ENCODE results near the gene AUTS2.

AUTS2 gene

GRCh38 chr7:70352906-70353305, 754.6 kb downstream of the AUTS2 start:
- no peak overlapping the region for H3K4me3 ChIP-seq (ENCODE audit: insufficient read length, low read depth)
- H3K36me3 ChIP-seq (ENCODE audit: insufficient read depth, insufficient read length, low read length), result no peaks in the 10 kb centered on the region
- TF ChIP-seq ZNF274 (IDR thresholded peaks at IDR 0.05; ENCODE audit: low read depth, low read length) (no peak), YY1 (IDR thresholded peaks at IDR 0.05; ENCODE audit: insufficient read depth, insufficient read length) (no peak), SUZ12 (IDR thresholded peaks at IDR 0.05; ENCODE audit: extremely low read depth, insufficient read depth, insufficient read length) (no peak)
- no peak overlapping the region for H3K9ac ChIP-seq (ENCODE audit: insufficient read length, low read depth)
- H3K4me1 ChIP-seq (ENCODE audit: insufficient read depth, insufficient read length), result no peaks in the 10 kb centered on the region
- H3K9me3 ChIP-seq (ENCODE audit: insufficient read depth, low read length), result no peaks in the 10 kb centered on the region
- no peaks in the 10 kb centered on the region for H3K27me3 ChIP-seq (ENCODE audit: insufficient read depth, insufficient read length)
- no peak for DNase-seq (ENCODE audit: low read depth, low spot score)

DNA sequence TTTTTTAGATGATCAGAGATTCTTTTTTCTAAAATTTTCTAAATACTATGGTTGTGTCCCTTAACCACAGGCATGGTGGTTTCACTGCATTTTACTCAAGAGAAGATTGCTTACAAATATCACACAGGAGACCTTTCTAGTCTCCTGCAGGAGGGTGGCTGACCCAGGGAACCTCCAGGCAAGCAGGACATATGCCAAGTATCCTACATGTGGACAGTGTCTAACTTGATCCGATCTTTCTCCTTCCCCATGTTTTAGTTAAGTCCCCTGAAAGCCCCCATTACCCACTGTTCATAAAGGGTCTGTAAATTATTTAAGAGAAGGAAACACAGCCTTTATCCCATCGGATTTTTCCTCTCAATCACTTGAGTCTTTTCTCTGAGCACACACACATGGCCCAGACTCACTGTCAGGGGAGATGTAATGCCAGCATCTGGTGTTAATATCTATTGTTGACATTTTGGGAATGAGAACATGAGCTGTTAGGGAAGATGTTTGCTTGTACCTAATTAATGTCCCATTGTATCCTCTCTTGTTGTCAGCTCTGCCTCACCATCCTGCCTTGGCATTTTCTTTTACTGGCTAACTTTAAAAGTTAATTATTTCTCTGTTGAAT, 755.2 kb downstream of the AUTS2 start:
- no peaks in the 10 kb centered on the region for H3K27me3 ChIP-seq (ENCODE audit: insufficient read depth, insufficient read length)
- H3K4me3 ChIP-seq (ENCODE audit: insufficient read length, low read depth), result no peak overlapping the region
- H3K4me1 ChIP-seq (ENCODE audit: insufficient read depth, insufficient read length), result no peaks in the 10 kb centered on the region
- no peak for TF ChIP-seq SUZ12 (IDR thresholded peaks at IDR 0.05; ENCODE audit: extremely low read depth, insufficient read depth, insufficient read length)
- no peak for TF ChIP-seq YY1 (IDR thresholded peaks at IDR 0.05; ENCODE audit: insufficient read depth, insufficient read length)
- TF ChIP-seq ZNF274 (IDR thresholded peaks at IDR 0.05; ENCODE audit: low read depth, low read length), result no peak
- no peaks in the 10 kb centered on the region for H3K9me3 ChIP-seq (ENCODE audit: insufficient read depth, low read length)
- no peak overlapping the region for H3K9ac ChIP-seq (ENCODE audit: insufficient read length, low read depth)
- H3K36me3 ChIP-seq (ENCODE audit: insufficient read depth, insufficient read length, low read length), result no peaks in the 10 kb centered on the region
- no peak for DNase-seq (ENCODE audit: low read depth, low spot score)

GRCh38 chr7:70353946-70354335, 755.7 kb downstream of the AUTS2 start:
- Histone ChIP-seq H3K27me3 (ENCODE audit: insufficient read depth, insufficient read length) (no peaks in the 10 kb centered on the region), H3K9ac (ENCODE audit: insufficient read length, low read depth) (no peak overlapping the region), H3K36me3 (ENCODE audit: insufficient read depth, insufficient read length, low read length) (no peaks in the 10 kb centered on the region), H3K9me3 (ENCODE audit: insufficient read depth, low read length) (no peaks in the 10 kb centered on the region), H3K4me3 (ENCODE audit: insufficient read length, low read depth) (no peak overlapping the region), H3K4me1 (ENCODE audit: insufficient read depth, insufficient read length) (no peaks in the 10 kb centered on the region)
- no peak for DNase-seq (ENCODE audit: low read depth, low spot score)
- TF ChIP-seq YY1 (IDR thresholded peaks at IDR 0.05; ENCODE audit: insufficient read depth, insufficient read length), result no peak
- no peak for TF ChIP-seq ZNF274 (IDR thresholded peaks at IDR 0.05; ENCODE audit: low read depth, low read length)
- no peak for TF ChIP-seq SUZ12 (IDR thresholded peaks at IDR 0.05; ENCODE audit: extremely low read depth, insufficient read depth, insufficient read length)

GRCh38 chr7:70354409-70355169, 756.3 kb downstream of the AUTS2 start:
- Histone ChIP-seq H3K9me3 (ENCODE audit: insufficient read depth, low read length) (no peaks in the 10 kb centered on the region), H3K27me3 (ENCODE audit: insufficient read depth, insufficient read length) (no peaks in the 10 kb centered on the region), H3K4me1 (ENCODE audit: insufficient read depth, insufficient read length) (no peaks in the 10 kb centered on the region), H3K9ac (ENCODE audit: insufficient read length, low read depth) (no peak overlapping the region), H3K36me3 (ENCODE audit: insufficient read depth, insufficient read length, low read length) (no peaks in the 10 kb centered on the region), H3K4me3 (ENCODE audit: insufficient read length, low read depth) (no peak overlapping the region)
- no peak for DNase-seq (ENCODE audit: low read depth, low spot score)
- no peak for TF ChIP-seq SUZ12 (IDR thresholded peaks at IDR 0.05; ENCODE audit: extremely low read depth, insufficient read depth, insufficient read length)
- no peak for TF ChIP-seq YY1 (IDR thresholded peaks at IDR 0.05; ENCODE audit: insufficient read depth, insufficient read length)
- TF ChIP-seq ZNF274 (IDR thresholded peaks at IDR 0.05; ENCODE audit: low read depth, low read length), result no peak

DNA sequence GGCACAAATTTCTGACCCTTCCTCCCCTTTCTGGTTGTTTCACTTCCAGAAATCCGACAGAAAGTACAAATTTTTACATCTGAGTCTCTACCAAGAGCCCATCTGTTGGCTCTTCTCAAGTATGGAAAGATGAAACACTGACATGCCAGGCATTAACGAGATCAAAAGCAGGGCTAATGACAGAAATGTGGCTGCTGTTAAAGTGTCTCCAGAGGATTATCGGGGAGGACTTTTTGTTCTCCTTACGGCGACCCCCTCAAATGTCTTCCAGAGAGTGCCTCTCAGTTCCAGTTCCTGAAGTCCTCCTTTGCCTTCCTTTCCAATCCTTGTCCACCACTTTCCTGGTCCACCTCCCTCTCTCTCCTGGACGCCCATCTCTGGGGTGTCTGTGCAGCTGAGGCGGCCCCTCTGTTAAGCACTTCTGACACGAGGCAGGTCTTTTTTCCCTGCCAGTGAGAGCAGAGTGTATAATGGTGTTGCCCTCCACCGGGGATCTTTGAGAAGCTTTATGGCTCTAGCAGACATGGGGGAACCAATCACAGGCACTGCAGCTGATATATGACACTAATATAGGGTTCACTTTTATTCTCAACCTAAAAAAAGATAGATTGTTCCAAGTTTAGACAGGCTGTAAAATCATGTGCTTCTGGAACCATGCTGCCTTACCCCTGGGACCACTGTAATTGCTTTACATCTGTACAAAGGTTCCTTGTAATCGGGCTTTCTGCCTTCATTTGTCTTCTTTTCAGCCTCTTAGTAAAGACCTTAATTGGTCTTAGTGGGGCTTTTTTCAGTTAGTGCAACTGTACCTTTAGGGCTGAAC, 757.1 kb downstream of the AUTS2 start:
- no peaks in the 10 kb centered on the region for H3K4me1 ChIP-seq (ENCODE audit: insufficient read depth, insufficient read length)
- no peak overlapping the region for H3K9ac ChIP-seq (ENCODE audit: insufficient read length, low read depth)
- no peak overlapping the region for H3K4me3 ChIP-seq (ENCODE audit: insufficient read length, low read depth)
- no peaks in the 10 kb centered on the region for H3K9me3 ChIP-seq (ENCODE audit: insufficient read depth, low read length)
- H3K27me3 ChIP-seq (ENCODE audit: insufficient read depth, insufficient read length), result no peaks in the 10 kb centered on the region
- no peak for DNase-seq (ENCODE audit: low read depth, low spot score)
- no peaks in the 10 kb centered on the region for H3K36me3 ChIP-seq (ENCODE audit: insufficient read depth, insufficient read length, low read length)
- no peak for TF ChIP-seq ZNF274 (IDR thresholded peaks at IDR 0.05; ENCODE audit: low read depth, low read length)
- TF ChIP-seq YY1 (IDR thresholded peaks at IDR 0.05; ENCODE audit: insufficient read depth, insufficient read length), result no peak

- H3K9ac ChIP-seq (ENCODE audit: insufficient read length, low read depth), result no peak overlapping the region
- TF ChIP-seq YY1 (IDR thresholded peaks at IDR 0.05; ENCODE audit: insufficient read depth, insufficient read length) (no peak), ZNF274 (IDR thresholded peaks at IDR 0.05; ENCODE audit: low read depth, low read length) (no peak), SUZ12 (IDR thresholded peaks at IDR 0.05; ENCODE audit: extremely low read depth, insufficient read depth, insufficient read length) (no peak)
- H3K36me3 ChIP-seq (ENCODE audit: insufficient read depth, insufficient read length, low read length), result no peaks in the 10 kb centered on the region
- DNase-seq (ENCODE audit: low read depth, low spot score), result no peak
- no peak overlapping the region for H3K4me3 ChIP-seq (ENCODE audit: insufficient read length, low read depth)
- H3K27me3 ChIP-seq (ENCODE audit: insufficient read depth, insufficient read length), result no peaks in the 10 kb centered on the region
- H3K4me1 ChIP-seq (ENCODE audit: insufficient read depth, insufficient read length), result no peaks in the 10 kb centered on the region
- H3K9me3 ChIP-seq (ENCODE audit: insufficient read depth, low read length), result no peaks in the 10 kb centered on the region
Measured at GRCh38 chr7:70356085-70356786, 758.0 kb downstream of the AUTS2 start.
